ENCODE results near the gene FKBP6. TPM values are rescaled to one million over a fixed set of nuclear protein-coding genes. Genes with fewer than 3 reads are reported as not detected.

Gene FKBP6
- total RNA-seq, 2 experiments from 2014 or later, result not detected

- peaks cover 6% of the 10 kb centered on the region for H3K36me3 Mint-ChIP-seq (ENCODE audit: low read depth)
- no peak for DNase-seq
- H3K4me3 Mint-ChIP-seq, result no peak overlapping the region
- H3K27me3 Mint-ChIP-seq, result no peaks in the 10 kb centered on the region
- no peak for ATAC-seq
- ChIA-PET CTCF (no interaction called here), POLR2A (interaction anchor here (0.6 kb wide), 1 partner anchor 15 kb away, joined by 5 read pairs; no protein-coding TSS in a partner anchor)
- H3K9me3 Mint-ChIP-seq, result peaks cover 33% of the 10 kb centered on the region
- no peaks in the 10 kb centered on the region for H3K4me1 Mint-ChIP-seq (ENCODE audit: low read depth)
- no peak overlapping the region for H3K27ac Mint-ChIP-seq
- intact Hi-C loops (cut with micrococcal nuclease), result no loop called here
- TF ChIP-seq, protein P1, sequence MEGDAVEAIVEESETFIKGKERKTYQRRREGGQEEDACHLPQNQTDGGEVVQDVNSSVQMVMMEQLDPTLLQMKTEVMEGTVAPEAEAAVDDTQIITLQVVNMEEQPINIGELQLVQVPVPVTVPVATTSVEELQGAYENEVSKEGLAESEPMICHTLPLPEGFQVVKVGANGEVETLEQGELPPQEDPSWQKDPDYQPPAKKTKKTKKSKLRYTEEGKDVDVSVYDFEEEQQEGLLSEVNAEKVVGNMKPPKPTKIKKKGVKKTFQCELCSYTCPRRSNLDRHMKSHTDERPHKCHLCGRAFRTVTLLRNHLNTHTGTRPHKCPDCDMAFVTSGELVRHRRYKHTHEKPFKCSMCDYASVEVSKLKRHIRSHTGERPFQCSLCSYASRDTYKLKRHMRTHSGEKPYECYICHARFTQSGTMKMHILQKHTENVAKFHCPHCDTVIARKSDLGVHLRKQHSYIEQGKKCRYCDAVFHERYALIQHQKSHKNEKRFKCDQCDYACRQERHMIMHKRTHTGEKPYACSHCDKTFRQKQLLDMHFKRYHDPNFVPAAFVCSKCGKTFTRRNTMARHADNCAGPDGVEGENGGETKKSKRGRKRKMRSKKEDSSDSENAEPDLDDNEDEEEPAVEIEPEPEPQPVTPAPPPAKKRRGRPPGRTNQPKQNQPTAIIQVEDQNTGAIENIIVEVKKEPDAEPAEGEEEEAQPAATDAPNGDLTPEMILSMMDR (IDR thresholded peaks at IDR 0.05), result no peak
These were observed 59.4 kb downstream of the FKBP6 start for GRCh38 chr7:73387221-73387828.

- no peak for DNase-seq
- CTCF ChIA-PET, result no interaction called here
- Mint-ChIP-seq H3K36me3 (ENCODE audit: low read depth) (peaks cover 6% of the 10 kb centered on the region), H3K4me3 (no peak overlapping the region), H3K27me3 (no peaks in the 10 kb centered on the region), H3K4me1 (ENCODE audit: low read depth) (no peaks in the 10 kb centered on the region), H3K9me3 (peaks cover 33% of the 10 kb centered on the region), H3K27ac (no peak overlapping the region)
- intact Hi-C loops (cut with micrococcal nuclease), result no loop called here
- ATAC-seq, result no peak
- TF ChIP-seq, protein P1 (IDR thresholded peaks at IDR 0.05), result no peak
- POLR2A ChIA-PET, result interaction anchor here (0.6 kb wide), 1 partner anchor 15 kb away, joined by 5 read pairs; no protein-coding TSS in a partner anchor
These were observed 60.0 kb downstream of the FKBP6 start for GRCh38 chr7:73387908-73388414.

DNA sequence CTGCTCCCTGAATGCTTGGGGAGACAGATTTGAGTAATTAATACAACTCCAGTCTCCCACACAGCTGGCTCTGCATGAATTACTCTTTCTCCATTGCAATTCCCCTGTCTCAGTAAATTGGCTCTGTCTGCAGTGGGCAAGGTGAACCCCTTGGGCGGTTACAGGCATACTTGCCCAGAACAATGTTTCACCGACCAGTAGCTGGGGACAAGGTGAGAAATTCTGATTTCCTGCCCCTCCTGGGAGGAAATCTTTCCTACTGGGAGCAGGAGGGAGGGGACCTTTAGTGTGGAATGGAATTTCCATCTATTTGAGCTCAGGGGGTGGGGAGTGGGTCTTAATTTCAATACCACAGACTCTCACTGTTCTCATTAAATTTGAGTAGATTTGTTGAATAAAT, 63.4 kb downstream of the FKBP6 start:
- Mint-ChIP-seq H3K27ac (no peak overlapping the region), H3K36me3 (ENCODE audit: low read depth) (peaks cover 4% of the 10 kb centered on the region), H3K9me3 (peaks cover 23% of the 10 kb centered on the region), H3K4me1 (ENCODE audit: low read depth) (no peaks in the 10 kb centered on the region), H3K4me3 (no peak overlapping the region), H3K27me3 (no peaks in the 10 kb centered on the region)
- ChIA-PET CTCF (no interaction called here), POLR2A (no interaction called here)
- no peak for ATAC-seq
- no peak for DNase-seq
- TF ChIP-seq, protein P1 (IDR thresholded peaks at IDR 0.05), result no peak
- intact Hi-C loops (cut with micrococcal nuclease), result no loop called here

GRCh38 chr7:73394422-73394821, 66.5 kb downstream of the FKBP6 start:
- intact Hi-C loops (cut with micrococcal nuclease), result no loop called here
- Mint-ChIP-seq H3K4me1 (ENCODE audit: low read depth) (peaks cover 1% of the 10 kb centered on the region), H3K36me3 (ENCODE audit: low read depth) (no peaks in the 10 kb centered on the region), H3K4me3 (no peak overlapping the region), H3K27me3 (no peaks in the 10 kb centered on the region), H3K9me3 (peaks cover 5% of the 10 kb centered on the region), H3K27ac (no peak overlapping the region)
- ATAC-seq (no peak), DNase-seq (no peak)
- ChIA-PET CTCF (no interaction called here), POLR2A (no interaction called here)
- TF ChIP-seq, protein P1 (IDR thresholded peaks at IDR 0.05), result no peak
